Stimulated activated CD8-positive, alpha-beta memory T cell treated with anti-CD3 and anti-CD28 coated beads, Interleukin-7, amount 100 ng/mL, for 24 hours (primary cell): ENCODE results near the gene KMT2C.

Experiments
- DNase-seq: peaks from one replicate; pipeline ENCODE4 v3.0.0-alpha.2; 2020; ENCODE audit warnings: low read depth

KMT2C gene

GRCh38 chr7:152140067-152140466 lies 295.7 kb downstream of the KMT2C start:
- no peak for DNase-seq

- no peak for DNase-seq
These were observed 298.3 kb downstream of the KMT2C start for GRCh38 chr7:152137476-152138025.

GRCh38 chr7:152136686-152137085 lies 299.1 kb downstream of the KMT2C start:
- DNase-seq: no peak

- no peak for DNase-seq
These were observed 302.0 kb downstream of the KMT2C start for GRCh38 chr7:152133804-152134203.

- DNase-seq: no peak
These were observed 303.0 kb downstream of the KMT2C start for GRCh38 chr7:152132812-152133211.

GRCh38 chr7:152131981-152132494 lies 303.8 kb downstream of the KMT2C start:
- DNase-seq: no peak

- no peak for DNase-seq
These were observed 304.9 kb downstream of the KMT2C start for GRCh38 chr7:152130658-152131590.

GRCh38 chr7:152129682-152130081 lies 306.1 kb downstream of the KMT2C start:
- no peak for DNase-seq

- DNase-seq: no peak
These were observed 306.9 kb downstream of the KMT2C start for GRCh38 chr7:152128741-152129461.

- DNase-seq: no peak
These were observed 307.6 kb downstream of the KMT2C start for GRCh38 chr7:152128252-152128651.

- no peak for DNase-seq
These were observed 308.6 kb downstream of the KMT2C start for GRCh38 chr7:152127229-152127628.

GRCh38 chr7:152126741-152127140 lies 309.1 kb downstream of the KMT2C start:
- no peak for DNase-seq

- no peak for DNase-seq
These were observed 313.3 kb downstream of the KMT2C start for GRCh38 chr7:152122540-152122939.

GRCh38 chr7:152121432-152121831 lies 314.4 kb downstream of the KMT2C start:
- no peak for DNase-seq

- no peak for DNase-seq
These were observed 315.0 kb downstream of the KMT2C start for GRCh38 chr7:152120776-152121175.

- no peak for DNase-seq
These were observed 315.6 kb downstream of the KMT2C start for GRCh38 chr7:152120210-152120609.

- no peak for DNase-seq
These were observed 318.4 kb downstream of the KMT2C start for GRCh38 chr7:152117356-152117755.

- no peak for DNase-seq
These were observed 320.6 kb downstream of the KMT2C start for GRCh38 chr7:152115021-152115718.

- DNase-seq: no peak
These were observed 323.0 kb downstream of the KMT2C start for GRCh38 chr7:152112829-152113228.

- DNase-seq: no peak
These were observed 327.4 kb downstream of the KMT2C start for GRCh38 chr7:152108359-152108758.

GRCh38 chr7:152107945-152108344 lies 327.9 kb downstream of the KMT2C start:
- no peak for DNase-seq

- DNase-seq: no peak
These were observed 328.8 kb downstream of the KMT2C start for GRCh38 chr7:152106990-152107389.
